ENCODE data around the gene SDHA. TPM values are rescaled to one million over a fixed set of nuclear protein-coding genes. Genes with fewer than 3 reads are reported as not detected.
A peak's percentile ranks its signal among the peaks of the same experiment; 100 is the strongest.
"Not testable (repeated sequence)": the region's sequence is repeated elsewhere in the genome, so short reads cannot be mapped to it uniquely, and the experiment has no call there.

Gene SDHA
- total RNA-seq, 1 donor from 2014 or later, result 137 TPM

GRCh38 chr5:219460-219863 lies 1.3 kb downstream of the SDHA start:
- peak in 1 of 2 donors; percentile 63 for DNase-seq (ENCODE audit: low read depth in 2 of 2)

DNA sequence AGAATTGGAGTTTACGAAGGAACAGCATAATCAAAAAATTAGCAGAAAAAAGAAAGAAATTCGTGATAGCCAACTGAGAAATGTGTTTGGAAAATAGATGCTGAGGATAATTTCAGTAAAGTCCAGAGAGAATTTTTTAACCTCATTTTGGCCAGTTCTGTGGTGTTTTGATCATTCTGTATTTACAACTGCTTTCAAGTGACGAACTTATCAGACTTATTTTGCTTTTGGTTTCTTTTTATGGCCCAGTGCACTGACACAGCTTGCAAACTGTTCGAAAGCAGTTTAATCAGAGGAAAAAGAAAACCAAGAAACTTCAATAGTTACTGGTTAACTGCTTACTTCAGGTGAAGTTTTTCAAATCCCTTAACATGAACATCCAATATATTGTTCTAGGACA lies 1.9 kb downstream of the SDHA start:
- no peak for DNase-seq (ENCODE audit: low read depth in 2 of 2)

- peak in 1 of 2 donors; percentile 70 for DNase-seq (ENCODE audit: low read depth in 2 of 2)
Observed at GRCh38 chr5:222951-223715, 5.0 kb downstream of the SDHA start.

DNA sequence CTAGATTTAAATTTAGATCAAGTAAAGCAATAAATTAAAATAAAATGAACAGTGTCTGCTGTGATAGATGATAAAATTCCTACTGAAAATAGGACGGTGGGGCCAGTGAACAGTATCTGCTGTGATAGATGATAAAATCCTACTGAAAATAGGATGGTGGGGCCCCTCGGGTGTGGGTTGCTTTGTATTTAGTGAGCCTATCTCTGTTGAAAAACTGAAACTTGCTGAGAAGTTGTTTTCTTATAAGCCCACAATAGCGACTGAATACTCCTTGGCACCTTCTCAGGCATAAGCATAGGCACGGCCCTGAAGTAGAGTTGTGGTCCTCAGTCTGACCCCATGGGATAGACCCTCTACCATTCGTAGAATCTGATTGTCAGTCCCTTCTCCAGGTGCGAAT lies 5.7 kb downstream of the SDHA start:
- DNase-seq (ENCODE audit: low read depth in 2 of 2), result no peak

DNA sequence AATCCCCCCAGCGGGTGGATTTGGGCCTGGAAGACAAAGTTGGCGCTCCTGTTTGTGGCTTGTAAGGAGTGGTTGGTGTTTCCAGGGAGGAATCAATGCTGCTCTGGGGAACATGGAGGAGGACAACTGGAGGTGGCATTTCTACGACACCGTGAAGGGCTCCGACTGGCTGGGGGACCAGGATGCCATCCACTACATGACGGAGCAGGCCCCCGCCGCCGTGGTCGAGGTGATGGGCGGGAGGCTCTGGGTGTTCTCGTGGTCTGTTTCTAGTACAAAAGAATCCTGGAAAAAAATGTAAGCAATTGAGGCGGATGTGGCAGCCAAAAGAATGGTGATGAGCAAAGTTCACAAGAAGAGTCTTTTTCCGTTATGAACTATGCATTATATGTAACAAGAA lies 7.2 kb downstream of the SDHA start:
- DNase-seq (ENCODE audit: low read depth in 2 of 2), result no peak

- DNase-seq (ENCODE audit: low read depth in 2 of 2), result not testable (repeated sequence)
Observed at GRCh38 chr5:227375-227774, 9.3 kb downstream of the SDHA start.

DNA sequence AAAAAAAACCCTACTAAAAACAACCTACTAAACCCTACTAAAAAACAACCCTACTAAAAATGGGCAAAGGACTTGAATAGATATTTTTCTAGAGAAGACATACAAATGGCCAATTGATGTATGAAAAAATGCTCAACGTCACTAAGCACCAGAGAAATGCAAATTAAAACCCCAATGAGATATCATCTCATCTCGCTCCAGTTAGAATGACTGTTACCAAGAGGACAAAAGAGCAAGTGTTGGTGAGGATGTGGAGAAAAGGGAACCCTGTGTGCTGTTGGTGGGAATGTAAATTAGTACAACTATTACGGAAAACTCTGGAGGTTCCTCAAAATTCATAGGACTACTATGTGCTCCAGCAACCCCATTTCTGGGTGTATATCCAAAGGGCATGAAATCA lies 10.8 kb downstream of the SDHA start:
- DNase-seq (ENCODE audit: low read depth in 2 of 2), result no peak

- DNase-seq (ENCODE audit: low read depth in 2 of 2), result no peak
Observed at GRCh38 chr5:230711-231110, 12.6 kb downstream of the SDHA start.

DNA sequence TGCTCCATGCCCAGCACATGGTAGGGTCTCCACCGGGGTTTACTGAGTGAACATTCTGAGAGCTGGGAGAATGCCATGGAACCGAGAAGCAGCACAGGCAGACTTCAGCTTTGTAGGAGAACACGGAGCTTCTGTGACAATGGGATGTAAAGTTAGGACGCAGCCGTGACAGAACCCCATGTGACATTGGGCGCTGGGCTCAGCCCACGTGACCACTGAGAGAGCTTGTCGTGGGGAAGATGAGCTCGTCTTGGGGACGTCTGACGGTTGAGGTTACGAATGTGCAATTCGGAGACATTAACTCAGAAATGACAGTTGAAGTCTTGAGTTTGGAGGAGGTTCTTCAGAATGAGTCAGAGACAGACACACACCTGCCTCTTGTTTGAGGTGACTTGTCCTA lies 13.5 kb downstream of the SDHA start:
- no peak for DNase-seq (ENCODE audit: low read depth in 2 of 2)

DNA sequence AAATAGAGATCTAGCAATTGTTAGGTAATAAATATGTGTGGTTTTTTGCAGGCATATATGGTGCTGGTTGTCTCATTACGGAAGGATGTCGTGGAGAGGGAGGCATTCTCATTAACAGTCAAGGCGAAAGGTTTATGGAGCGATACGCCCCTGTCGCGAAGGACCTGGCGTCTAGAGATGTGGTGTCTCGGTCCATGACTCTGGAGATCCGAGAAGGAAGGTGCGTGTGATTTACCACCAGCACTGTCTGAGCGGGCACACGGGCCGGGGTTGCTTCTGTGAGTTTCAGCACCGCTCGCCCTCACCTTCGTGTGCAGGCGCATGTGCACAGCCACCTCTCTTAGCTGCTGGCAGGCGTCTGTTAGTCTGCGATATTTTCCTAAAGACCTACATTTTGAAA lies 15.3 kb downstream of the SDHA start:
- not testable (repeated sequence) for DNase-seq (ENCODE audit: low read depth in 2 of 2)

DNA sequence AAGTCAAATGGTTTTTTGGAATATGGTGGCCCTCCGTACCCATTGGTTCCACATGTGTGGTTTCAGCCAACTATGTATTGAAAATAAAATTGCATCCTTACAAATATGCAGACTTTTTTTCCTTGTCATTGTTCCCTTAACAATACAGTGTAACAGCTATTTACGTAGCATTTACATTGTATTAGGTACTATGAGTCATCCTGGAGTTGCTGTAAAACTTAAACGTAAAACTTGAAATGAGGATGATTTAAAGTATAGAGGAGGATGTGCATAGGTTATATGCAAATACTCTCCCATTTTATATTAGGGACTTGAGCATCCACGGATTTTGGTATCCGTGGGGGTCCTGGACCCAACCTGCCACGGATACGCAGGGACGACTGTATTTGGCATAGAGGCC lies 16.3 kb downstream of the SDHA start:
- peak in 1 of 2 donors; percentile 20 for DNase-seq (ENCODE audit: low read depth in 2 of 2)

DNA sequence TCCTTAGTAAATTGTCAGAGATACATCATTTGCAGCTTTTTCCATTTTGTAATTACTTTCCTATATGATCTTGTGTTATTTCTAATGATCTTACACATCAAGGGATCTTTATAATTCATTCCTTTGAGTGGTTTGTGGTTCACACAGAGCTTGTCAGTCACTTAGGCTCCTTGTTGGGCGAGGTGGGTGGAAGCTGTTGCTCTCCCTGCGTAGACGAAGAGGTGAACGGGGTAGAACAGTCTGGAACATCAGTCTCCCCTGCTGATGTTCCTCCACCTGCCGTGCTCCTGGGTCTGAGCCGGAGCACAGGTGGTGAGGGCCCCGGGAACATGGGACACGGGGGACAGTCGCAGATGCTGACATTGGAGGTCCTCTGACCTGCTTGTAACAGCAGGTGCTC lies 17.4 kb downstream of the SDHA start:
- not testable (repeated sequence) for DNase-seq (ENCODE audit: low read depth in 2 of 2)

GRCh38 chr5:237931-238330 lies 19.8 kb downstream of the SDHA start:
- DNase-seq (ENCODE audit: low read depth in 2 of 2), result not testable (repeated sequence)

GRCh38 chr5:240550-240949 lies 22.4 kb downstream of the SDHA start:
- DNase-seq (ENCODE audit: low read depth in 2 of 2), result not testable (repeated sequence)

DNA sequence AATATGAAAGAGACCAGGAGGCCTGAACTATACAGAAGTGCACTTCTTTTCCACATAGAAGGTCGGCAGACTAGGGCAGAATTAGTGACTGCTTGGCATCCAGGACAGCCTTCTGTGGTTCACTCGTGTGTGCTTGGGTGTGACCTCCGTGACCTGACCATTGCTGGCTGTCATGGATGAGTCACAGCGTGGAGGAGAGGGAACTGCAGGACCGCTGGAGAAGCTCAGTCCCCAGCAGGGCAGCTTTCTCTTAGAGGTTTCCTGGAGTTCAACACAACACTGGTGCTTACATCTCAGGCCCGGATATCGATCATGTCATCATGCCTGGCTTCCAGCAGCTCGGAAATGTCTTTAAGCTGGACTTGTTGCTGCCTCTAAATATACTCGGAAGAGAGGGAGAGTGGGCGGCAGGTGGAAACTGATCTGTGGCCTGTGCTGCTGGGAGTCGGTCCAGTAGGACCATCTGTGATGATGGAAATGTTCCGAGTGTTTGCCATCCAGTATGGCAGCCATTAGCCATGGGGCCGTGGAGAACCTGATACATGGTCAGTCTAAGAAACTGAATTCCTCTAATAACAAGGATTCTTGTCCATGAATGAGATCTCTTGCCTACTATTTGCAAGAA lies 23.0 kb downstream of the SDHA start:
- not testable (repeated sequence) for DNase-seq (ENCODE audit: low read depth in 2 of 2)

DNA sequence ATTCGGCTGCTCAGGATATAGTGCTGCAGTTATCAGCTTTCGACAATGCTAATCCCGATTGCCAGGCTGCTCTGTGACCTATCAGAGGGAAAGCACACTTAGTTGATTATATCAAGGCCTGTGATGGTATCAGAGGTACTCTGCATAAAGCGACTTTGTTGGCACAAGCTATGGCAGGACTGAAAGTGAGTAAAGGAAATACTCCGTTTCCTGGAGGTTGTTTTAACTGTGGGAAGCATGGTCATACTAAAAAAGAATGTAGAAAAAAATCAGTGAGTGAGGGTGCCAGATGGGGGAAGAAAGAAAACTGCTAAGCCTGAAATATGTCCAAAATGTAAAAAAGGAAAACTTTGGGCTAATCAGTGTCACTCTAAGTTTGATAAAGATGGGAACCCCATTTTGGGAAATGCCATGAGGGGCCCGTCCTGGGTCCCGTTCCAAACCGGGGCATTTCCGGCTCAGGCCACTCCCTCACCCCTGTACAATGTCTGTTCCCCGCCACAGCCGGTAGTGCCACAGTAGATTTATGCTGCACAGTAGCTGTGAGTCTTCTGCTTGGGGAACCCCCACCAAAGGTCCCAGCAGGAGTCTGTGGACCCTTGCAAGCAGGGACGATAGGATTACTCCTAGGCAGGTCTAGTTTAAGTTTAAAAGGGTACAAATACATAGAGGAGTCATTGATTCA lies 25.7 kb downstream of the SDHA start:
- peak; percentile 63 to 67 for DNase-seq (ENCODE audit: low read depth in 2 of 2)

DNA sequence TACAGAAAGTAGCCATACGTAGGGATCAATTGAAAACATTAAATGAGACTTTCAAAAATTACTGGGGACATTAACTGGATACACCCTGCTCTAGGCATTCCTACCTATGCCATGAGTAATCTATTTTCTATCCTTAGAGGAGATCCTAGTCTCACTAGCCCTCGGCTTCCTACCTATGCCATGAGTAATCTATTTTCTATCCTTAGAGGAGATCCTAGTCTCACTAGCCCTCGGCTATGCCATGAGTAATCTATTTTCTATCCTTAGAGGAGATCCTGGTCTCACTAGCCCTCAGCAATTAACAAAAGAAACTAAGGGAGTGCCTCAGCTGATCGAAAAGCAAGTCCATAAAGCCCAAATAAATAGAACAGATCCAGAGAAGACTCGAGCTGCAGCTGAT lies 27.6 kb downstream of the SDHA start:
- DNase-seq (ENCODE audit: low read depth in 2 of 2), result not testable (repeated sequence)

DNA sequence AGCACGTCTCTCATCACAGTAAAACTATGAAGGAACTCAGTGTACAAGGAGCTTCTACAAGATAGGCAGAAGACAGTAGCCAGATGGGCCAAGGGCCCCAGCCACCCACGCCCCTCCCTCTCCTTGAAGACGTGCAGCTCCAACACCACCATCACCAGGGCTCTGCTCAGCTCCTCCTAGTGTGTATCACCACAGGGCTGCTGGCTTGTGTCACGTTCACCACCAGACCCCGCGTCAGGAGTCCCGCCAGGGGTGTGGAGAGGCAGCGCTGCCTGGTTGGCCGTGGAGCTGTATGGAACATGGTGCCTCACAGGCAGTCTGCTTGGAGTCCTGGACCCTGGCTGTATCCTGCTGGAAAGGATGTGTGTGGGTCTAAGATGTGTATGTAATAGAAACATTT lies 32.3 kb downstream of the SDHA start:
- not testable (repeated sequence) for DNase-seq (ENCODE audit: low read depth in 2 of 2)

DNA sequence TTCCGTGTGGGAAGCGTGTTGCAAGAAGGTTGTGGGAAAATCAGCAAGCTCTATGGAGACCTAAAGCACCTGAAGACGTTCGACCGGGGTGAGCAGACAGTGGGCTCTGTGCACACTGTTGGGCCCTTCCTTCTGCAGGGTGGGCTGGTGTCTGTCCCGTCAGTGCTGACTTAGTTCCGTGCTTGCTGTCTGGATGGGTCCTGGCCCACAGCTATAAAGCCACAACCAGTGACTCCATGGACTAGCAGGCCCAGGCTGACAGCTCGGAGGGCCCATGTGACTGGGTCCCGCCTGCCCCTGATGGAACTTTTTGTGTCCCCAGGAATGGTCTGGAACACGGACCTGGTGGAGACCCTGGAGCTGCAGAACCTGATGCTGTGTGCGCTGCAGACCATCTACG lies 32.9 kb downstream of the SDHA start:
- DNase-seq (ENCODE audit: low read depth in 2 of 2), result not testable (repeated sequence)

- not testable (repeated sequence) for DNase-seq (ENCODE audit: low read depth in 2 of 2)
Observed at GRCh38 chr5:251538-251937, 33.4 kb downstream of the SDHA start.

- not testable (repeated sequence) for DNase-seq (ENCODE audit: low read depth in 2 of 2)
Observed at GRCh38 chr5:251975-252374, 33.9 kb downstream of the SDHA start.

- peak in 1 of 2 donors; percentile 41 for DNase-seq (ENCODE audit: low read depth in 2 of 2)
Observed at GRCh38 chr5:252546-252945, 34.4 kb downstream of the SDHA start.

DNA sequence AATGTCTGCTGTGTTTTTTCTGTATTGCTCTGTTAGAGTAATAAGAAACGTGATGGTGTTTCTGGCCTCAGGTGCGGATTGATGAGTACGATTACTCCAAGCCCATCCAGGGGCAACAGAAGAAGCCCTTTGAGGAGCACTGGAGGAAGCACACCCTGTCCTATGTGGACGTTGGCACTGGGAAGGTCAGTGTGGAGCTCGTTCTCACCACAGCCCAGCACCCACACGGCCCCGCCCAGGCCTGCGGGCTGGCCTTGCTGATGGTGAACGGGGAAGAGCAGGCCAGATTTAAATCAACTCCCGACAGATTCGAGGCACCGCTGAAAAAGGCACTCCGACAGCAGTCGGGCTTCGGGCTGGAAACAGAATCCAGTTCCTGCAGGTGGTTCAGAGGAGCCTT lies 36.2 kb downstream of the SDHA start:
- DNase-seq (ENCODE audit: low read depth in 2 of 2), result not testable (repeated sequence)
